ENCODE data around the gene SVOPL. TPM values are rescaled to one million over a fixed set of nuclear protein-coding genes. Genes with fewer than 3 reads are reported as not detected.

SVOPL gene
- total RNA-seq, 1 experiment from 2014 or later, result not detected

DNA sequence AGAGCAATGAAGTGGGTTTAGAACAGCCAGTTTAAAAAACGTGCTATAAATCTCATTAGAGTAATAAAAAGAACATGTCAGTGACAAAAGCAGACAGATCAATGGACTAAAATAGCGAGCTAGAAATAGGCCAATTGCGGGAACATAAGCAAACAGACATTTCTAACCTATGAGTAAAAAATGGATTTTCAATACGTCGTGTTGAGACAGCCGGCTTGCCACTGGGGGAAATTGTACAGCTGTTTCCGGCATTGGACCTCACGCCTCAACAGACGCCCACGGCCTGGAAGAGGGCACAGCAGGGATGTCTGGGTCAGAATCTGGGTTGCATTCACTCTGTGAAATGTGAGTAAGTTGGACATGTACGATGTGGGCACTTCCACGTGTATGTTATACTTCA lies 92.9 kb downstream of the SVOPL start:
- DNase-seq (ENCODE audit: low read depth), result no peak

DNA sequence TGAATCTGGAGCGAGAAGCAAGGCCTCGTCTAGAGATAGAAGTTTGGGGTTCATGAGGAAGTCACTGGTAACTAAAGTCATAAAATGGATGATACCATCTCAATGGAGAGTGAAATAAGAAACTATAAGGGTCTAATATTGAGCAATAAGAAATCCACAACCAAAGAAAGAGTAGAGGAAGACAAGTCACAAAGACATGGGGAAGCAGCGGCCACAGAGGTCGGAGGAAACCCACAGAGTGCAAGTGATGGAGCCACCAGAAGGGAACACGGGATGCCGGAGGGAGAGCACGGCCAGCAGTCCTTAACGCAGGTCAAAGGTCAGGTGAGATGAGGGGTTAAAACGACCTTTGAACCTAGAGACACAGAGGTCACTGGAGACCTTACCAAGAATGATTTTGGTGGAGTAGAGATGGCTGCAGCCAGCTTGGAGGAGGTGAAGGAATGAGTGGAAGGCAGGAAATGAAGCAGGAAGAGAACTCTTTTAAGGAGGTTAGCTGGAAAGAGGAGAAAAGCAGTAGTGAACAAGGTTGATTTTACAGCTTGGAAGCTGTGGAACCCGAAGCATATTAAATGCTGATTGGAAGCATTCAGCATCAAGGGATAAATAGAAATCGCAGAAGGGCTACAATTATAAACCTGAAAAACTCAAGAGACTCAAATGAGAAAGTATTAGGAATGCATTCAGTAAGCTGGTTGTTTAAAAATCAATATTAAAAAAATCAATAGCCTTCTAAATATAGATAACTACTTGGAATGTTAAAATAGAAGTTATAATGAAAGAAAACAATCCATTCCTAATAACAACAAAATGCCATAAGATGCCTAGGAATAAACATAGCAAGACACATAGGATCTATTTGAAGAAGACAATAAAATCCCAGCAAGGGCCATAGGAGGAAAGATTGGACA lies 93.7 kb downstream of the SVOPL start:
- no peak for DNase-seq (ENCODE audit: low read depth)

- no peak for DNase-seq (ENCODE audit: low read depth)
These were observed 94.9 kb downstream of the SVOPL start for GRCh38 chr7:138606236-138606635.

- peak; percentile 27 for DNase-seq (ENCODE audit: low read depth)
These were observed 97.4 kb downstream of the SVOPL start for GRCh38 chr7:138603549-138604318.

GRCh38 chr7:138602451-138602850 lies 98.7 kb downstream of the SVOPL start:
- DNase-seq (ENCODE audit: low read depth), result no peak

DNA sequence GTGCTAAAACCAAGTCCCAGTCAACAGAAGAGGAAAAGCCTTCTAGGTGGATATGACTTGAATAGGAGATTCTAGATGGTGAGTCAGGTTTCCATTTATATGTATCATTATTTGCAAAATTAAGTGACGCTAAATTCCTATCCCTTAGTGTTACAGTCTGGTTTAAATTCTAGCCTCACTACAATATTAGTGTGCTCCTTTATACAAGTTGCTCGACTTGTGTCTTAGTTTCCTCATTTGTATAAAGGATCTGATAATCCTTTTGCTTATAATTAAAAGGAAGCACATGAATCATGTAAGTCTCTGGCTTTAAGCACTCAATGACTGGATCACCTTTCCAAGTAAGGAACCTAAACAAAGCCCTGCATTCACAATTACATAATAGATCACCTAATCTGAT lies 105.7 kb downstream of the SVOPL start:
- DNase-seq (ENCODE audit: low read depth), result no peak

DNA sequence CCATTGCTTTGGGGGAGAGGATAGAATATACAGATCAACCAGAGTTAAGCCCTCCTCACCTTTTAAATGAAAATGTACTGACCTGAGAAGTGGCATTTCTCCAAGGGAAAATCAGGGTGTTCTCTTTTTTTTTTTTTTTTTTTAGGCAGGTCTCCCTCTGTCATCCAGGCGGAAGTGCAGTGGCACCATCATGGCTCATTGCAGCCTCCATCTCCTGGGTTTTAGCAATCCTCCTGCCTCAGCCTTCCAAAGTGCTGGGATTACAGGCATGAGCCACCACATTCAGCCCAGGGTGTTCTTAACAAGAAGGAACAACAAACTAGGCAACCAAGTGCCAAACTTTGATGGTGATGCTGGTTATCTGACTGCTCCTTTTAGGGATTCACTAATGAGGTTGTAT lies 111.0 kb downstream of the SVOPL start:
- no peak for DNase-seq (ENCODE audit: low read depth)

DNA sequence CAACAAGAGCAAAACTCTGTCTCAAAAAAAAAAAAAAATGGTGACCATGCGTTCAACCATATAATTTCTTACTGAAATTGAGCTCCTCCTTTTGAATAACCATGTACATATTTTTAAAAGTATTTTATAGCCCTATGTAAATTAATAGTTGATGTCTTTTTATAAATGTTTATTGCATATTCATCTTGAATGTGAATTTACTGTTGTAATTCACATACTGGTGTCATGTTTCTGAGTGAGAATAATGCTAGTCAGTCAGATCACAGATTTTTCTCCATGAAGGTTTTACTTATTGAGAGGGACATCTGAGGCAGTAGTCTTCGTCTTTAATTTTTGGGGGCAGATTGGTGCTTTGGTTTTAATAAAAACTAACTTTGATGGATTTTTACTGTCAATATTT lies 112.2 kb downstream of the SVOPL start:
- no peak for DNase-seq (ENCODE audit: low read depth)

GRCh38 chr7:138587485-138587884 lies 113.7 kb downstream of the SVOPL start:
- DNase-seq (ENCODE audit: low read depth), result no peak

DNA sequence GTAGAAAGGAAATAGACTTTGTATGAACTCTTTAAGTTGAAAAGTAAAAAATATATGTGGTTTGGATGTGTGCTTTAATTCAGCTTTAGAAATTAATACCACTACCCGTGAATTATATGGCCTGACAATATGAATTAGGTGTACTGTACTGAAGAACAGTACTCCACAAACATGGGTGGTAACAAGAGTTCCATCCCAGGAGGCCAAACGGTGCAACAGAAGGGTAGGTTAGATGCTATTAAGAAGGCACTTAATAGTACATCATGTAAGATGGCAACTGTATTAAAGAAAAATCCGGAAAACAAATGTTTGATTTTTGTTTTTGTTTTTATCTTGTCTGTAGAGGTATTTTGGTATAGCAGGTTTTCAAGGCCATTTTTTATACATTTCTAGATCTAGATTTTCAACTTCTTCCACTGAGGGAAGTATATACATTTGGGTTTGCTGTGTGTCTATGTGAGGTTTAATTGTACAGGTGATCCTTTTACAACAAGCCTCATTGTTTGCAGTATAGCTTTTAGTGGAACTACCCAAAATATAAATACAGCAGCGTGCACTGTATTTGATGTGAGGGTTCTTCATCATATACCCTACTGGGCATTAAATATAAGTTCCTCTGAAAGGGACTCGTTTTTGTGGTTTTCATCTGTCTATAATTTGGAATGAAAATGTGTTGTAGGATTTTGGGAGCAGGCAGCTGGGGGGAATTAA lies 115.7 kb downstream of the SVOPL start:
- no peak for DNase-seq (ENCODE audit: low read depth)

- no peak for DNase-seq (ENCODE audit: low read depth)
These were observed 116.5 kb downstream of the SVOPL start for GRCh38 chr7:138584696-138585095.

GRCh38 chr7:138584283-138584682 lies 116.9 kb downstream of the SVOPL start:
- no peak for DNase-seq (ENCODE audit: low read depth)

DNA sequence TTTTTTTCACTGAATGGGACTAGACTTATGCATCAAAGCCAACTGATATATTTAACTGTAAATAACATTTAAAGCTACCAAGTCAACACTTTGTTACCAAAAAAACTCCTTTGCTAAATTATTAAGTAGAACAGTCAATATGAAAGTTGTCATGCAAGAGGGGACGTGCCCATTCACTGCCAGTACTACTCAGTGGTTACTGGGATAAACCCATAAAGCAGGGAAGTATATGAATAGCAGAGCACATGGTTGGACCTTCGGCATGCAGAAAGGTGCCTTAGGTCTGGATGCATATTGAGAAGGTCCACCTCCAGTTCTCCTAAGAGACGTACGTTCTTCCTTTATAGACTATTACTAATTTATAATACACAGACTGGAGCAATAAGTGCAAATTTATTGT lies 120.1 kb downstream of the SVOPL start:
- DNase-seq (ENCODE audit: low read depth), result no peak

DNA sequence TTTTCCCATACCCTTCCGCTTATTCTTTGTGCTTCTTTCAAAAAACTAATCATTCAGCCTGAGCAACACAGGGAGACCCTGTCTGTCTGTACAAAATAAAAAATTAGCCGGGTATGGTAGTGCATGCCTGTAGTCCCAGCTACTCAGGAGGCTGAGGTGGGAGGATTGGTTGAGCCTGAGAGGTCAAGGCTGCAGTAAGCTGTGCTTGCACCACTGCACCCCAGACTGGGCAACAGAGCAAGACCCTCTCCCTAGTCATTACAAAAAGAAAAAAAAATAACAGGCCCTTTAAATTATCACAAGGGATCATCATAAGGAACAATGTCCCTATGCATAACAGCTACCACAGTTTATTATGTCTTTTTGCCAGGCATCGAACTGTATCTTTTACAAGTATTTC lies 121.5 kb downstream of the SVOPL start:
- DNase-seq (ENCODE audit: low read depth), result no peak

- DNase-seq (ENCODE audit: low read depth), result no peak
These were observed 122.0 kb downstream of the SVOPL start for GRCh38 chr7:138579136-138579535.

GRCh38 chr7:138575897-138576428 lies 125.2 kb downstream of the SVOPL start:
- no peak for DNase-seq (ENCODE audit: low read depth)

GRCh38 chr7:138573741-138574140 lies 127.4 kb downstream of the SVOPL start:
- no peak for DNase-seq (ENCODE audit: low read depth)

- no peak for DNase-seq (ENCODE audit: low read depth)
These were observed 130.4 kb downstream of the SVOPL start for GRCh38 chr7:138570715-138571114.

GRCh38 chr7:138569418-138569817 lies 131.7 kb downstream of the SVOPL start:
- no peak for DNase-seq (ENCODE audit: low read depth)

DNA sequence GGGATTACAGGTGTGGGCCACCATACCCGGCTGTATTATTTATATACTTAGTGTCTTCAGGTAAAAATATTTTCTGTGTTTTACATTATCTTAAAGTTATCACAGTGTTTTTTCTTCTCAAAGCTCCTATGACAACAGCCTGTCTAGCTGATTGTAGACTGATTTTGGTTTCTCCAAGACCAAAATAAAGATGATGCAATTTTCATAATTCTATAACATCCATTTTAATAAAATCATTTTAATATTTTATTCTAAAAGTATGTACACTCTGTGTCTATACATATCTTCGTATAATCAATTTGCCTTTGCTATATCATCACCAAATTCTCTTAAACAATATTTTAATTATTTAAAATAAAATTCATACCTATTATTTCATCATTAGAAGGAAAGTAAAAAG lies 132.5 kb downstream of the SVOPL start:
- no peak for DNase-seq (ENCODE audit: low read depth)

- peak; percentile 13 for DNase-seq (ENCODE audit: low read depth)
These were observed 135.6 kb downstream of the SVOPL start for GRCh38 chr7:138565451-138566114.
